IMR-90 (cell line): ENCODE data around the gene NKD1. TPM values are rescaled to one million over a fixed set of nuclear protein-coding genes. Genes with fewer than 3 reads are reported as not detected.

Source experiments
- ATAC-seq: fragments of 200-7000 bp; cut with Tn5 transposase; 2 replicates; pipeline ENCODE4 v1.9.1; 2020; ENCODE audit warnings: low read depth, mild to moderate bottlenecking, moderate library complexity
- BruUV-seq: library from RNA; stranded (reverse); fragments of 400-500 nt; replicated peaks from 2 replicates; lab custom pipeline; 2021; lab: Mats Ljungman, UMichigan
- CTCF ChIA-PET: fragments of 300-600 bp; formaldehyde crosslinking; extraction: SDS; loops from one replicate; lab custom pipeline; 2021; ENCODE audit warnings: antibody characterized with exemption; lab: Yijun Ruan, JAX
- POLR2A ChIA-PET: fragments of 300-600 bp; sonication (Branson Sonifier 250); formaldehyde crosslinking; loops from one replicate; lab custom pipeline; 2022; ENCODE audit warnings: antibody characterized with exemption; ENCODE audit not compliant: unreplicated experiment; lab: Charles Lee
- DNase-seq: peaks from one replicate; pipeline ENCODE4 v3.0.0; 2013
- H2AFZ ChIP-seq: replicated peaks from 2 replicates; pipeline ENCODE3; 2013; ENCODE audit warnings: low read length, mild to moderate bottlenecking; ENCODE audit not compliant: poor library complexity
- H2AK5ac ChIP-seq: 2 replicates; pipeline ENCODE4 v1.6.1; 2013; ENCODE audit warnings: low read depth, low read length, inconsistent platforms
- H2AK9ac ChIP-seq: replicated peaks from 2 replicates; pipeline ENCODE3; 2013; ENCODE audit warnings: mild to moderate bottlenecking, low read depth, low read length, moderate library complexity; ENCODE audit not compliant: poor library complexity
- H2BK120ac ChIP-seq: 2 replicates; pipeline ENCODE4 v1.6.1; 2013; ENCODE audit warnings: low read depth, low read length, inconsistent platforms
- H2BK15ac ChIP-seq: 3 replicates; pipeline ENCODE4 v1.6.1; 2013; ENCODE audit warnings: low read depth, low read length, inconsistent platforms
- H2BK20ac ChIP-seq: 2 replicates; pipeline ENCODE4 v1.6.1; 2013; ENCODE audit warnings: low read depth, mild to moderate bottlenecking, inconsistent platforms, low read length, moderate library complexity
- H2BK5ac ChIP-seq: 2 replicates; pipeline ENCODE4 v1.6.1; 2013; ENCODE audit warnings: mild to moderate bottlenecking, low read depth, low read length, inconsistent platforms; ENCODE audit not compliant: poor library complexity, severe bottlenecking
- H3K14ac ChIP-seq: replicated peaks from 2 replicates; pipeline ENCODE4 v1.6.1; 2013; ENCODE audit warnings: low read depth, low read length, inconsistent platforms
- H3K18ac ChIP-seq: 2 replicates; pipeline ENCODE4 v1.6.1; 2013; ENCODE audit warnings: low read depth, low read length, control low read depth
- H3K23ac ChIP-seq: 2 replicates; pipeline ENCODE4 v1.6.1; 2013; ENCODE audit warnings: low read depth, low read length, inconsistent platforms
- H3K27ac ChIP-seq: 2 replicates; pipeline ENCODE4 v1.5.1; 2013; ENCODE audit warnings: mild to moderate bottlenecking, control low read depth, low read length; ENCODE audit not compliant: insufficient read depth
- H3K27me3 ChIP-seq: 2 replicates; pipeline ENCODE4 v1.6.1; 2013; ENCODE audit warnings: low read length; ENCODE audit not compliant: control insufficient read depth, insufficient read depth
- H3K36me3 ChIP-seq: 2 replicates; pipeline ENCODE4 v1.6.1; 2013; ENCODE audit warnings: low read length, mixed read lengths; ENCODE audit not compliant: control insufficient read depth, insufficient read depth
- H3K4ac ChIP-seq: 2 replicates; pipeline ENCODE4 v1.6.1; 2013; ENCODE audit warnings: low read depth, low read length, inconsistent platforms
- H3K4me1 ChIP-seq: 2 replicates; pipeline ENCODE4 v1.6.1; 2013; ENCODE audit warnings: low read length, mixed read lengths; ENCODE audit not compliant: control insufficient read depth, insufficient read depth
- H3K4me2 ChIP-seq: 2 replicates; pipeline ENCODE4 v1.6.1; 2013; ENCODE audit warnings: low read depth, mild to moderate bottlenecking, control low read depth, low read length, moderate library complexity
- H3K4me3 ChIP-seq: 2 replicates; pipeline ENCODE4 v1.5.1; 2013; ENCODE audit warnings: low read depth, mild to moderate bottlenecking, control low read depth, low read length, moderate library complexity; ENCODE audit not compliant: insufficient read depth
- H3K56ac ChIP-seq: 2 replicates; pipeline ENCODE4 v1.6.1; 2013; ENCODE audit warnings: low read length, inconsistent platforms; ENCODE audit not compliant: insufficient read depth; ENCODE audit errors: extremely low read depth
- H3K79me1 ChIP-seq, 2 experiments: 2 replicates each; pipeline ENCODE4 v1.6.1; 2013; ENCODE audit warnings: low read length in 2 of 2, inconsistent platforms in 1 of 2, low read depth in 1 of 2
- H3K9ac ChIP-seq: 2 replicates; pipeline ENCODE4 v1.6.1; 2013; ENCODE audit warnings: low read depth, low read length, control low read depth
- H3K9me1 ChIP-seq: 2 replicates; pipeline ENCODE4 v1.6.1; 2013; ENCODE audit warnings: low read length, inconsistent platforms; ENCODE audit not compliant: insufficient read depth
- H3K9me3 ChIP-seq: 2 replicates; pipeline ENCODE4 v1.6.1; 2013; ENCODE audit warnings: low read length; ENCODE audit not compliant: control insufficient read depth, insufficient read depth
- H4K20me1 ChIP-seq: 2 replicates; pipeline ENCODE4 v1.6.1; 2013; ENCODE audit warnings: low read length, inconsistent platforms; ENCODE audit not compliant: insufficient read depth
- H4K5ac ChIP-seq: 2 replicates; pipeline ENCODE4 v1.6.1; 2013; ENCODE audit warnings: mild to moderate bottlenecking, low read depth, low read length, control low read depth
- H4K8ac ChIP-seq, 2 experiments: 2 replicates each; pipeline ENCODE4 v1.6.1; 2013; ENCODE audit warnings: low read depth in 2 of 2, low read length in 2 of 2, control low read depth in 1 of 2, inconsistent platforms in 1 of 2
- H4K91ac ChIP-seq: 2 replicates; pipeline ENCODE4 v1.6.1; 2013; ENCODE audit warnings: low read depth, low read length, inconsistent platforms; ENCODE audit not compliant: insufficient read depth
- BHLHE40 ChIP-seq: fragments of 150-350 bp; IDR thresholded peaks from 2 replicates; pipeline ENCODE4 v1.6.1; 2016; ENCODE audit warnings: mild to moderate bottlenecking, low read depth, low read length
- CEBPB ChIP-seq: IDR thresholded peaks from 2 replicates; pipeline ENCODE4 v1.6.1; 2012; ENCODE audit warnings: low read depth, low read length, improper control_type of control experiment
- CHD1 ChIP-seq: IDR thresholded peaks from 2 replicates; pipeline ENCODE4 v1.6.1; 2012; ENCODE audit warnings: low read depth, low read length, improper control_type of control experiment
- FOS ChIP-seq: fragments of 150-350 bp; IDR thresholded peaks from 2 replicates; pipeline ENCODE4 v1.6.1; 2016; ENCODE audit warnings: low read depth, low read length
- MAFK ChIP-seq: IDR thresholded peaks from 2 replicates; pipeline ENCODE4 v1.6.1; 2012; ENCODE audit warnings: low read depth, low read length, improper control_type of control experiment
- MXI1 ChIP-seq: IDR thresholded peaks from 2 replicates; pipeline ENCODE4 v1.6.1; 2012; ENCODE audit warnings: low read depth, mild to moderate bottlenecking, low read length, moderate library complexity, borderline replicate concordance
- NFE2L2 ChIP-seq: fragments of 150-350 bp; IDR thresholded peaks from 2 replicates; pipeline ENCODE4 v1.6.1; 2016; ENCODE audit warnings: low read depth, mild to moderate bottlenecking, low read length
- POLR2A ChIP-seq: IDR thresholded peaks from 2 replicates; pipeline ENCODE4 v1.6.1; 2012; ENCODE audit warnings: mild to moderate bottlenecking, low read depth, low read length
- RAD21 ChIP-seq: IDR thresholded peaks from 2 replicates; pipeline ENCODE4 v1.6.1; 2012; ENCODE audit warnings: low read length, improper control_type of control experiment
- RCOR1 ChIP-seq: IDR thresholded peaks from 2 replicates; pipeline ENCODE4 v1.6.1; 2012; ENCODE audit warnings: mild to moderate bottlenecking, low read length, improper control_type of control experiment; ENCODE audit not compliant: insufficient replicate concordance
- RFX5 ChIP-seq: IDR thresholded peaks from 2 replicates; pipeline ENCODE4 v1.8.0; 2012; ENCODE audit warnings: low read depth, mild to moderate bottlenecking, low read length, moderate library complexity
- SMC3 ChIP-seq: fragments of 150-350 bp; IDR thresholded peaks from 2 replicates; pipeline ENCODE4 v1.6.1; 2016; ENCODE audit warnings: low read depth, mild to moderate bottlenecking, antibody characterized with exemption, low read length, moderate library complexity
- WGBS, 2 experiments: methylation state at CpG; one replicate each; pipeline versions ENCODE4 v1.1.5 to v1.1.7; 2013; ENCODE audit warnings: missing lambda C conversion rate in 2 of 2; ENCODE audit not compliant: insufficient read length in 1 of 2; ENCODE audit errors: extremely low coverage in 2 of 2; 5-methylcytosine and 5-hydroxymethylcytosine counted together
- dilution Hi-C: fragments of 300-500 bp; cut with HindIII; formaldehyde crosslinking; loops from one replicate; pipeline ENCODE4 v1.14.3; 2018; ENCODE audit warnings: low sequenced_read_pairs; ENCODE audit not compliant: unreplicated experiment
- in situ Hi-C: fragments of 300-500 bp; cut with MboI; formaldehyde crosslinking; loops from 3 replicates; pipeline ENCODE4 v1.14.3; 2019; ENCODE audit warnings: low sequenced_read_pairs, inconsistent platforms, mixed read lengths
- intact Hi-C: fragments of 100-400 bp; cut with micrococcal nuclease; formaldehyde crosslinking; loops from 2 replicates; pipeline ENCODE4 v1.10.0; 2022
- polyA plus RNA-seq, 3 experiments: library from polyadenylated mRNA; depleted of rRNA; stranded (reverse); fragments of >200 nt; gene quantifications; 2 replicates each; pipeline ENCODE4 v1.2.3, GENCODE V29; 2012; ENCODE audit warnings: low replicate concordance in 1 of 3
- total RNA-seq: library from RNA; depleted of rRNA; stranded (reverse); fragments of >200 nt; gene quantifications from 2 replicates; pipeline ENCODE4 v1.2.3, GENCODE V29; 2012
- TF ChIP-seq, protein P1 (sequence below): fragments of 150-350 bp; IDR thresholded peaks from 2 replicates; pipeline ENCODE4 v1.6.1; 2017; ENCODE audit warnings: mild to moderate bottlenecking, antibody characterized with exemption, low read length, low read depth
- TF ChIP-seq, protein P2 (sequence below): fragments of 150-350 bp; IDR thresholded peaks from 2 replicates; pipeline ENCODE4 v1.6.1; 2016; ENCODE audit warnings: low read depth, mild to moderate bottlenecking, low read length, moderate library complexity, borderline replicate concordance
- TF ChIP-seq, protein P3 (sequence below): conservative IDR thresholded peaks from 2 replicates; pipeline ENCODE4 v1.5.1; 2012; ENCODE audit warnings: mild to moderate bottlenecking, low read depth, low read length, improper control_type of control experiment

NKD1 gene
- total and polyA plus RNA-seq, 2 of the 4 experiments (the other 2 are of a cell fraction): not detected

DNA sequence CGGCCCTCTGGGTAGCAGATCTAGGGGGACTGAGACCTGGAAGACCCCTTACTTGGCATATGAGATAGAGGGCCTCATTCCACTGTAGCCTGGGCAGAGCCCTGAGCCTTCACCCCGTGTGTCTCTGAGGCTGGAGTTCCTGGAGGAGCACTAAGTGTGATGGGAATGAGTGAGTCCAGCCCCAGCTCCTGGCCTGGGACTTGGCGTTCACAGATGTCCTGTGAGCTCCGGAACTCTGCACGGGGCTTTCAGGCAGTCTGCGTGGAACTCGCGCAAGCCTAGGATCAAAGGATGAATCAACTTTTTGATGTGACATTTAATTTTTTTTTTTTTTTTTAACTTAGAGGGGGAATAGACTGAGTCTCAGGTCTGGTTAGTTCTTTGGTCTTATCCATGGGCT is 1.8 kb downstream of the NKD1 start:
- Histone ChIP-seq H3K27me3 (peaks cover 61% of the 10 kb centered on the region), H3K18ac (no peak overlapping the region), H4K20me1 (no peaks in the 10 kb centered on the region), H4K5ac (no peak overlapping the region), H3K4me1 (peaks cover 2% of the 10 kb centered on the region; the same call in 1 of the 2 replicates), H2AK9ac (no peak overlapping the region), H3K4me3 (no peak overlapping the region), H3K4ac (no peak overlapping the region), H3K9me1 (no peaks in the 10 kb centered on the region), H2BK5ac (no peak overlapping the region), H2BK20ac (no peak overlapping the region), H3K4me2 (no peak overlapping the region), H2AFZ (no peak overlapping the region), H4K91ac (no peak overlapping the region), H3K36me3 (no peaks in the 10 kb centered on the region), H3K79me1 (no peaks in the 10 kb centered on the region), H3K14ac (no peak overlapping the region), H3K9me3 (peaks cover 2% of the 10 kb centered on the region; the same call in 1 of the 2 replicates), H3K27ac (no peak overlapping the region), H2AK5ac (no peak overlapping the region), H2BK15ac (no peak overlapping the region), H3K56ac (no peak overlapping the region), H2BK120ac (no peak overlapping the region), H3K9ac (no peak overlapping the region), H4K8ac (no peak overlapping the region), H3K23ac (no peak overlapping the region)
- no peak for DNase-seq
- no CpG with 5 or more reads among the region's 8 CpGs for WGBS, 2 experiments
- TF ChIP-seq MXI1 (no peak), RCOR1 (no peak), RFX5 (no peak), RAD21 (no peak), CHD1 (no peak), MAFK (no peak), NFE2L2 (no peak), CEBPB (no peak), POLR2A (no peak), SMC3 (no peak), FOS (no peak), BHLHE40 (no peak)
- TF ChIP-seq, protein P1, sequence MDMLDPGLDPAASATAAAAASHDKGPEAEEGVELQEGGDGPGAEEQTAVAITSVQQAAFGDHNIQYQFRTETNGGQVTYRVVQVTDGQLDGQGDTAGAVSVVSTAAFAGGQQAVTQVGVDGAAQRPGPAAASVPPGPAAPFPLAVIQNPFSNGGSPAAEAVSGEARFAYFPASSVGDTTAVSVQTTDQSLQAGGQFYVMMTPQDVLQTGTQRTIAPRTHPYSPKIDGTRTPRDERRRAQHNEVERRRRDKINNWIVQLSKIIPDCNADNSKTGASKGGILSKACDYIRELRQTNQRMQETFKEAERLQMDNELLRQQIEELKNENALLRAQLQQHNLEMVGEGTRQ: no peak
- TF ChIP-seq, protein P2, sequence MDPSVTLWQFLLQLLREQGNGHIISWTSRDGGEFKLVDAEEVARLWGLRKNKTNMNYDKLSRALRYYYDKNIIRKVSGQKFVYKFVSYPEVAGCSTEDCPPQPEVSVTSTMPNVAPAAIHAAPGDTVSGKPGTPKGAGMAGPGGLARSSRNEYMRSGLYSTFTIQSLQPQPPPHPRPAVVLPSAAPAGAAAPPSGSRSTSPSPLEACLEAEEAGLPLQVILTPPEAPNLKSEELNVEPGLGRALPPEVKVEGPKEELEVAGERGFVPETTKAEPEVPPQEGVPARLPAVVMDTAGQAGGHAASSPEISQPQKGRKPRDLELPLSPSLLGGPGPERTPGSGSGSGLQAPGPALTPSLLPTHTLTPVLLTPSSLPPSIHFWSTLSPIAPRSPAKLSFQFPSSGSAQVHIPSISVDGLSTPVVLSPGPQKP: no peak
- TF ChIP-seq, protein P3, sequence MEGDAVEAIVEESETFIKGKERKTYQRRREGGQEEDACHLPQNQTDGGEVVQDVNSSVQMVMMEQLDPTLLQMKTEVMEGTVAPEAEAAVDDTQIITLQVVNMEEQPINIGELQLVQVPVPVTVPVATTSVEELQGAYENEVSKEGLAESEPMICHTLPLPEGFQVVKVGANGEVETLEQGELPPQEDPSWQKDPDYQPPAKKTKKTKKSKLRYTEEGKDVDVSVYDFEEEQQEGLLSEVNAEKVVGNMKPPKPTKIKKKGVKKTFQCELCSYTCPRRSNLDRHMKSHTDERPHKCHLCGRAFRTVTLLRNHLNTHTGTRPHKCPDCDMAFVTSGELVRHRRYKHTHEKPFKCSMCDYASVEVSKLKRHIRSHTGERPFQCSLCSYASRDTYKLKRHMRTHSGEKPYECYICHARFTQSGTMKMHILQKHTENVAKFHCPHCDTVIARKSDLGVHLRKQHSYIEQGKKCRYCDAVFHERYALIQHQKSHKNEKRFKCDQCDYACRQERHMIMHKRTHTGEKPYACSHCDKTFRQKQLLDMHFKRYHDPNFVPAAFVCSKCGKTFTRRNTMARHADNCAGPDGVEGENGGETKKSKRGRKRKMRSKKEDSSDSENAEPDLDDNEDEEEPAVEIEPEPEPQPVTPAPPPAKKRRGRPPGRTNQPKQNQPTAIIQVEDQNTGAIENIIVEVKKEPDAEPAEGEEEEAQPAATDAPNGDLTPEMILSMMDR: no peak
- CTCF ChIA-PET: no interaction called here
- BruUV-seq: no TSS peak
- dilution Hi-C loops (no loop called here), in situ Hi-C loops (no loop called here), intact Hi-C loops (no loop called here)
- POLR2A ChIA-PET: no interaction called here
- ATAC-seq: no peak
